GM18909 (cell line): ENCODE results near the gene APOH.
A peak's percentile ranks its signal among the peaks of the same experiment; 100 is the strongest.
"Not testable (repeated sequence)": the region's sequence is repeated elsewhere in the genome, so short reads cannot be mapped to it uniquely, and the experiment has no call there.

Experiments used
- ATAC-seq: cut with Tn5 transposase; IDR thresholded peaks from one replicate; pipeline ENCODE4 v1.9.1; 2021; ENCODE audit warnings: mild to moderate bottlenecking; ENCODE audit not compliant: unreplicated experiment, poor library complexity

Gene APOH

GRCh38 chr17:66228887-66229782, at the start of gene APOH:
Gene APOH, minus strand, starts transcription at chr17:66229415. Its CDS starts 36 bp downstream, at chr17:66229379.
- no peak for ATAC-seq

GRCh38 chr17:66277191-66277590, 48.0 kb upstream of the APOH start:
- no peak for ATAC-seq

- ATAC-seq = no peak
Observed at GRCh38 chr17:66276328-66276937, 47.2 kb upstream of the APOH start.

- no peak for ATAC-seq
Observed at GRCh38 chr17:66275651-66276050, 46.4 kb upstream of the APOH start.

GRCh38 chr17:66273586-66273848, 44.3 kb upstream of the APOH start:
- no peak for ATAC-seq

GRCh38 chr17:66272811-66273585, 43.8 kb upstream of the APOH start:
- no peak for ATAC-seq

- no peak for ATAC-seq
Observed at GRCh38 chr17:66271512-66271911, 42.3 kb upstream of the APOH start.

- no peak for ATAC-seq
Observed at GRCh38 chr17:66270106-66270505, 40.9 kb upstream of the APOH start.

GRCh38 chr17:66268247-66268927, 39.2 kb upstream of the APOH start:
- ATAC-seq = no peak

GRCh38 chr17:66264696-66265095, 35.5 kb upstream of the APOH start:
- ATAC-seq = no peak

- ATAC-seq = no peak
Observed at GRCh38 chr17:66262767-66263166, 33.6 kb upstream of the APOH start.

GRCh38 chr17:66260688-66261087, 31.5 kb upstream of the APOH start:
- ATAC-seq = no peak

GRCh38 chr17:66260275-66260674, 31.1 kb upstream of the APOH start:
- no peak for ATAC-seq

GRCh38 chr17:66255527-66255971, 26.3 kb upstream of the APOH start:
- ATAC-seq = no peak

GRCh38 chr17:66255112-66255511, 25.9 kb upstream of the APOH start:
- ATAC-seq = peak; percentile 45

- ATAC-seq = not testable (repeated sequence)
Observed at GRCh38 chr17:66253458-66253857, 24.2 kb upstream of the APOH start.

- no peak for ATAC-seq
Observed at GRCh38 chr17:66250686-66251085, 21.5 kb upstream of the APOH start.

- ATAC-seq = no peak
Observed at GRCh38 chr17:66248285-66248684, 19.1 kb upstream of the APOH start.

GRCh38 chr17:66241839-66242238, 12.6 kb upstream of the APOH start:
- ATAC-seq = no peak

GRCh38 chr17:66240630-66241029, 11.4 kb upstream of the APOH start:
- no peak for ATAC-seq

- no peak for ATAC-seq
Observed at GRCh38 chr17:66240013-66240412, 10.8 kb upstream of the APOH start.
